H1 (cell line): ENCODE data around the gene RTL9. TPM values are rescaled to one million over a fixed set of nuclear protein-coding genes. Genes with fewer than 3 reads are reported as not detected.

Source experiments
- BACH1 ChIP-seq: IDR thresholded peaks from 2 replicates; pipeline ENCODE4 v1.6.1; 2012; ENCODE audit warnings: low read length, improper control_type of control experiment
- FOSL1 ChIP-seq: IDR thresholded peaks from 2 replicates; pipeline ENCODE4 v1.6.1; 2011; ENCODE audit warnings: mild to moderate bottlenecking, low read depth, low read length, moderate library complexity; ENCODE audit not compliant: insufficient read depth
- GTF2F1 ChIP-seq: IDR thresholded peaks from 2 replicates; pipeline ENCODE4 v1.6.1; 2012; ENCODE audit warnings: low read depth, low read length, improper control_type of control experiment, borderline replicate concordance
- KDM1A ChIP-seq: fragments of 200-600, 300-600 bp; sonication (generic); IDR thresholded peaks from 2 replicates; pipeline ENCODE4 v1.7.1; 2016; ENCODE audit warnings: mild to moderate bottlenecking, low read length, borderline replicate concordance
- MAFK ChIP-seq: IDR thresholded peaks from 2 replicates; pipeline ENCODE4 v1.6.1; 2012; ENCODE audit warnings: low read depth, mild to moderate bottlenecking, improper control_type of control experiment, low read length
- SIRT6 ChIP-seq: IDR thresholded peaks from one replicate; pipeline ENCODE4 v1.7.1; 2012; ENCODE audit warnings: low read length, inconsistent platforms
- SUZ12 ChIP-seq: fragments of 200-600 bp; sonication (generic); IDR thresholded peaks from 2 replicates; pipeline ENCODE4 v1.6.1; 2012; ENCODE audit warnings: mild to moderate bottlenecking, inconsistent platforms, low read length, moderate library complexity, mixed read lengths
- YY1 ChIP-seq: IDR thresholded peaks from 2 replicates; pipeline ENCODE4 v1.6.1; 2011; ENCODE audit warnings: low read depth, mild to moderate bottlenecking, low read length
- polyA plus RNA-seq, 7 experiments: library from polyadenylated mRNA; depleted of rRNA in 3 of 7; stranded (reverse) in 5 of 7; unstranded in 2 of 7; fragments of >200 nt in 5 of 7; fragments of 200-250 nt in 2 of 7; gene quantifications; 1 replicate in 5 of 7; 2 replicates in 1 of 7; 4 replicates in 1 of 7; pipeline versions ENCODE4 v1.2.1 to v1.2.3, GENCODE V29; 2011 to 2013; ENCODE audit warnings: missing spikeins in 2 of 7, mixed read lengths in 2 of 7
- total RNA-seq: library from RNA; stranded (reverse); fragmentation: NEBNext Ultra II Directional; extraction: Animal tissue kit (Norgen Biotek cat#: 25700); gene quantifications from 2 replicates; pipeline ENCODE4 v1.2.1, GENCODE V29; 2021
- TF ChIP-seq, protein P1 (sequence below): IDR thresholded peaks from 2 replicates; pipeline ENCODE4 v1.6.1; 2012; ENCODE audit warnings: inconsistent platforms

Gene RTL9
- total and polyA plus RNA-seq, 2 of the 8 experiments (the other 6 are each of a cell fraction or from before 2014, with no cell fraction given), result 0.09 to 0.20 TPM

DNA sequence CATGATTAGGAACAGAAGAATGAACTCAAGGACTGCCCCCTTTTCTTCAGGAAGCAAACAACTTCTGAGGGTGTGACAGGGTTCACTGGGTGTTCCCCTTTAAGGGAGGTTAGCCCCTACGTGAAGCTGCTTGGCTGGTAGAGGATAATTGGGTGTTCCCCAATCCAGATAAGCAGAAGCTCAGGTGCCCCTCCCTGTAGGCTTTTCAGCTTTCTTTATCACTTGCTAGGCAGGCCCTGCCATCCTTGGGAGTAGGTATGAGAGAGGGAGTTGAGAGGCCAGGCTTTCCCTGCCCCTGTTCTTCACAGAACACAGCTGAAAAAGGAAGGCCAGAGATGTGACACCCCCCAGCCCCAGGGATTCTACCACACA is 44.2 kb downstream of the RTL9 start (continued):
- TF ChIP-seq, protein P1, sequence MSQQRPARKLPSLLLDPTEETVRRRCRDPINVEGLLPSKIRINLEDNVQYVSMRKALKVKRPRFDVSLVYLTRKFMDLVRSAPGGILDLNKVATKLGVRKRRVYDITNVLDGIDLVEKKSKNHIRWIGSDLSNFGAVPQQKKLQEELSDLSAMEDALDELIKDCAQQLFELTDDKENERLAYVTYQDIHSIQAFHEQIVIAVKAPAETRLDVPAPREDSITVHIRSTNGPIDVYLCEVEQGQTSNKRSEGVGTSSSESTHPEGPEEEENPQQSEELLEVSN, result no peak
- TF ChIP-seq BACH1, result no peak
- no peak for TF ChIP-seq GTF2F1
- no peak for TF ChIP-seq KDM1A
- TF ChIP-seq SUZ12, result no peak
- no peak for TF ChIP-seq YY1
- no peak for TF ChIP-seq SIRT6
- no peak for TF ChIP-seq FOSL1
- no peak for TF ChIP-seq MAFK
